Fibroblast of peridontal ligament (primary cell): ENCODE measurements around the gene CALM3.
"Not testable (repeated sequence)": the region's sequence is repeated elsewhere in the genome, so short reads cannot be mapped to it uniquely, and the experiment has no call there.

Source experiments
- DNase-seq: peaks from one replicate; pipeline ENCODE4 v3.0.0-alpha.2; 2010; ENCODE audit errors: extremely low read depth

The CALM3 gene

DNA sequence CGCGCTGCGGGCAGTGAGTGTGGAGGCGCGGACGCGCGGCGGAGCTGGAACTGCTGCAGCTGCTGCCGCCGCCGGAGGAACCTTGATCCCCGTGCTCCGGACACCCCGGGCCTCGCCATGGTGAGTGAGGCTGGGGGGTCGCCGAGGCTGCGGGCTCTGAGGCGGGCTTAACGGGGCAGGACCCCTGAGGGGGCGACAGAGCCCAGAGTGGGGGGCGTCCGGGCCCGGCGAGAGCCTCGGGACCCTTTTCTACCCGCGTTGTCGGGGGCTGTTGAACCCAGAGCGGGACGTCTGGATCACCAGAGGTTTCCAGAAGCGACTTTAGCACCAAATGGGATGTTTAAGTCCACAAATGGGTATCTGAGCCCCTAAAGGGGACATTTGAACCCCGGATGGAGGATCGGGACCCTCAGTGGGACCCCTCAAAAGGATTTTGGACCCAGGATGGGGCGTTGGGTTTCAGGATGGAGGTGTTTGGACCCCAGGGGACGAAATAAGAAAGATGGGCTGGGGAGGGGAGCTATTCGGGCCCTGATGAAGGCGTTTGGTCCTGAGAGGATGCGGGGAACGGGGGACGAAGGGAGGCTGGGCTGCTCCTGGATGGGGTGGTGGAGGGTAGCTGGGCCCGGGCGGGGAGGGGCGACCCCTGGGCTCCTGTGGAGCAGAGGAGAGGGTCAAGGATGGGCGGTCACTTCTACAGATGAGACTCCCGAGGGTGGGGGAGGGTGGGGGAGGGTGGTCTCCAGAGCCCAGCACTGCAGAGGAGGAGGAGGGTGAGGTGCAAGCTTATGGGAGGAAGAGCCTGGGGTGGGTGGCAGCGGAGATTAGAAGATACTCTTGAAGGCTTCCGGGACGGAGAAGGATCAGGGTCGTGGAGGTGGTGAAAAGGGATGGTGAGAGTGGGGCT is at the start of gene CALM3:
CALM3 (plus strand) TSS at position 13 of the 907 bp plus-strand sequence; CDS start at position 118, 105 bp downstream.
- DNase-seq = no peak

- DNase-seq = no peak
Observed at GRCh38 chr19:46552891-46553290, 48.2 kb upstream of the CALM3 start.

DNA sequence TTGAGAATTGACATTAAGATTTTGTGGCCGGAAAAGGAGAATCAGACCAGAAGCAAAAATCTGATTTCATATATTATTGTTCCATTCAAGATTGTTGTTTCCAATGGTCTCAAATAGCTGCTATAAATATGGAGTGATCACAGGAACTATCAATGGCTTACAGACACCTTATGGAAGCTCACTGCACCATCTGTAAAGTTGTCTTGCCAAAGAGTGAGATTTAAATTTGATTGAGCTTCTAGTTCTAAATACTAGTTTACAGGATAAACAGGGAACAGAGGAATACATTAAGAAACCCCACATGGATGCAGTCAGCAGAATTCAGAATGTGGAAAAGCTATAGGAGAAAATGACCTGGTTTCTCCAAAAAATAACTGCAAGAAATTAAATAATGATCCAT is 47.0 kb upstream of the CALM3 start:
- DNase-seq = no peak

- DNase-seq = no peak
Observed at GRCh38 chr19:46555628-46556280, 45.4 kb upstream of the CALM3 start.

- not testable (repeated sequence) for DNase-seq
Observed at GRCh38 chr19:46556471-46556870, 44.7 kb upstream of the CALM3 start.

DNA sequence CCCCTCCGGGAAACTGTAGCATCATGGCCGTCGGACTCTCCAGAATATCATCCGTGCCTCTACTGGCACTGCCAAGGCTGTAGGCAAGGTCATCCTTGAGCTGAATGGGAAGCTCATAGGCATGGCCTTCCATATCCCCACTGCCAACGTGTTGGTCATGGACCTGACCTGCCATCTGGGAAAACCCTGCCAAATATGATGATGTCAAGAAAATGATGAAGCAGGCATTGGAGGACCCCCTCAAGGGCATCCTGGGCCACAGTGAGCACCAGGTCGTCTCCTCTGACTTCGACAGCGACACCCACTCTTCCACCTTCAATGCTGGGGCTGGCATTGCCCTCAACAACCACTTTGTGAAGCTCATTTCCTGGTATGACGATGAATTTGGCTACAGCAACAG is 41.9 kb upstream of the CALM3 start:
- DNase-seq = no peak

GRCh38 chr19:46559675-46560074 is 41.5 kb upstream of the CALM3 start:
- DNase-seq = not testable (repeated sequence)

GRCh38 chr19:46564701-46565100 is 36.4 kb upstream of the CALM3 start:
- no peak for DNase-seq

GRCh38 chr19:46571495-46571894 is 29.6 kb upstream of the CALM3 start:
- peak; percentile 14 for DNase-seq

DNA sequence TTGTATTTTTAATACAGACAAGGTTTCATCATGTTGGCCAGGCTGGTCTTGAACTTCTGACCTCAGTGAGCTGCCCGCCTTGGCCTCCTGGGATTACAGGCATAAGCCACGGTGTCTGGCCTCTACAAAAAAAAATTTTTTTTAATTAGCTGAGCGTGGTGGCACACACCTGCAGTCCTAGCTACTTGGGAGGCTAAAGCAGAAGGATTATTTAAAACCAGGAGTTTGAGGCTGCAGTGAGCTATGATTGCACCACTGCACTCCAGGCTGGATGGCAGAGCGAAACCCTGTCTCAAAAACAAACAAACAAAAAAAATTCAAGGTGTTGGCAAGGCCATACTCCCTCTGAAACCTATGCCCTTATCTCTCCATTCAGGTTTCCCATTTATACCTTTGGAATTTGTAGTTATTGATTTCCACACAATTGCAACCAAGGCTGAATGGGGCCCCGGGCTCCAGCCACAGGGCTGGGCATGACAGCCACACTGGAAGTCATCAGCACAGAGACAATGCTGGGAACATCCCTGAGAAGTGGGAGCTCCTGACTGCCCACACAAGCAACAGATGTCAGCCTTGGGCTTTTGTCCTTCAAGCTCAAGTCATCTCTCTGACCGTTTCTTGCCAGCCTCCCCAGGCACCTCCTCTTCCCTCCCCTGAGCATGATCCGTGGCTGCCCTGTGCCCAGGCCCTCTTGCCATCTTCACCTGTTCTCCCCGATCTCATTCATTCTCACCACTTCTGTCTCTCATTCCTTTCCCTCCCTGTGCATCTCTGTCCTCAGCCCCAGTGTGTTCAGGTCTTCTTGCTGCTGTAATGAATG is 27.2 kb upstream of the CALM3 start:
- DNase-seq = no peak

- DNase-seq = peak; percentile 10
Observed at GRCh38 chr19:46574533-46574932, 26.6 kb upstream of the CALM3 start.

DNA sequence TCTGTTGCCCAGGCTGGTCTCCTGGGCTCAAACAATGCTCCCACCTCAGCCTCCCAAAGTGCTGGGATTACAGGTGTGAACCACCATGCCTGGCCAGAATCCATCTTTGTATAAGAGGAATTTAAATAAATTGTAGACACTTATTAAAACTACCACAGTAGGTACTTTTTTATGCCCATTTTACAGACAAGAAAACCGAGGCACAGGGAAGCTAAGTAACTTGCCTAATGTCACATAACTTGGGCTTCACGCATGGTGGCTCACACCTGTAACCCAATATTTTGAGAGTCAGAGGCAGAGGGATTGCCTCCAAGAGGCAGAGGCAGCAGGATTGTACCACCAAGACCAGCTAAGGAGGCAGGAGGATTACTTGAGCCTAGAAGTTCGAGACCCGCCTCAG is 22.7 kb upstream of the CALM3 start:
- no peak for DNase-seq

DNA sequence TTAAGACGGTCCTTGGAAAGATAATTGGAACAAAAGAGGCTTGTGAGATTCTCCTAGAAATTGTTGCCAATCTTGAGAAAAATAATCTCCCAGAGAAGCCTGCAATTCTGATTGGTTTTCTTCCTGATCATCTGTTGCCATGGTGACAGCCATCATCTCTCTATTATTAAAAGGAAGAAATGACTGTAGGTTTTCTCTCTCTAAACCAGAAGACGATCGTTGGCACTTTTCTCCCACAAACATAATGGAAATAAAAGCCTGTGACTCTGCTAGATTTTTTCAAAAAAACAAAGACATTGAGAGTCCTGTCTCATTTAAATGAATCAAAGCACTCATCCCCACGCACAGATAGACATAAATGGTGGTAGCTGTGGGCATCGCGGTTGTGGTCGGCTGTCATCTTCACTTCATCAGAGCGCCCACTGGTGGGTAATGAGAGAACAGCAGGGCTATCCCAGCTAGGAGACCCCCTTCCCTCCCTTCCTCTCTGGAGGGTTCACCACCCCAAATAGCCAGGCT is 21.7 kb upstream of the CALM3 start:
- no peak for DNase-seq

GRCh38 chr19:46580247-46580646 is 20.9 kb upstream of the CALM3 start:
- DNase-seq = no peak

DNA sequence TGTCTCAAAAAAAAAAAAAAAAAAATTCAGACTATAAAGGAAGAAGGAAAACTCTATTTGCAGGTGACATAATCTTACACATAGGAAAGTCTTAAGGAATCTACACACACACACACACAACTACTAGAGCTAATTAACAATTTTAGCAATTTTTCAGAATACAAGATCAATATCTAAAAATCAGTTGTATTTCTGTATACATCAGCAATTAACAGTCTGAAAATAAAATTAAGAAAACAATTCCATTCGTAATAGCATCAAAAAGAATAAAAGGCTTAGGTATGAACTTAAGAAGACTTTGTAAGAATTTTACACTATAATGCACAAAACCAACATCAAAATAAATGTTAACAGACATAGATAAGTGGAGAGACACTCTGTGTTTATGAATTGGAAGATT is 15.6 kb upstream of the CALM3 start:
- DNase-seq = no peak

GRCh38 chr19:46586294-46586693 is 14.8 kb upstream of the CALM3 start:
- DNase-seq = no peak

- no peak for DNase-seq
Observed at GRCh38 chr19:46587861-46588260, 13.3 kb upstream of the CALM3 start.

DNA sequence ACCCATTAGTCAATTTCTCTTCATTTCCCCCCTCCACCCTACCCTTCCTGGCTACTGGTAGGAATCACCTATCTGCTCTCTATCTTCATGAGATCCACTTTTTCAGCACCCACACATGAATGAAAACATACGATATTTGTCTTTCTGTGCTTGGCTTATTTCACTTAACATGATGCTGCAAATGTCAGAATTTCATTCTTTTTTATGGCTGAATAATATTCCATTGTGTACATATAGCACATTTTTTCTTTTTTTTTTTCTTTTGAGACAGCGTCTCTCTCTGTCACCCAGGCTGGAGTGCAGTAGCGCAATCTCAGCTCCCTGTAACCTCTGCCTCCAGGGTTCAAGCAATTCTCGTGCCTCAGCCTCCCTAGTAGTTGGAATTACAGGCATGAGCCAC is 9.9 kb upstream of the CALM3 start:
- DNase-seq = no peak

DNA sequence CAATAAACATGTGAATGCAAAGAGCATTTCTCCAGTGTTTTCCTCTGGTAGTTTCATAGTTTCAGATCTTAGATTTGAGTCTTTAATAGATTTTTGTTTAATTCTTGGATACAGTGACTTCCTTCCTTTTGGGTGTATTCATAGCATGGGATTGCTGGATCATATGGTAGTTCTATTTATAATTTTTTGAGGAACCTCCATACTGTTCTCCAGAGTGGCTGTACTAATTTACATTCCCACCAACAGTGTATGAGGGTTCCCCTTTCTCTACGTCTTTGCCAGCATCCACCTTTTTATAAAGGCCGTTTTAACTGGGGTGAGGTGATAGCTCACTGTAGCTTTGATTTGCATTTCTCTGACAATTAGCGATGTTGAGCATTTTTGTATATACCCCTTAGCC is 9.3 kb upstream of the CALM3 start:
- no peak for DNase-seq

DNA sequence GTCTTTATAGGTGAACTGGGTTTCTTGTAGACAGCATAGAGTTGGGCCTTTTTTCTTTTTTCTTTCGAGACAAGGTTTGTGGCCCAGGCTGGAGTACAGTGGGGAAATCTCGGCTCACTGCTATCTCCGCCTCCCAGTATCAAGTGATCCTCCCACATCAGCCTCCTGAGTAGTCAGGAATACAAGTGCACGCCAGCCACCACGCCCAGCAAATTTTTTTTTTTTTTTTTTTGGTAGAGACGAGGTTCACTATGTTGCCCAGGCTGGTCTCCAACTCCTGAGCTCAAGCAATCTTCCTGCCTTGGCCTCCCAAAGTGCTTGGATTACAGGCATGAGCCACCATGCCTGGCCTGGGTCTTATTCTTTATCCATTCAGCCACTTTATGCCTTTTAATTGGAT is 5.1 kb upstream of the CALM3 start:
- no peak for DNase-seq

DNA sequence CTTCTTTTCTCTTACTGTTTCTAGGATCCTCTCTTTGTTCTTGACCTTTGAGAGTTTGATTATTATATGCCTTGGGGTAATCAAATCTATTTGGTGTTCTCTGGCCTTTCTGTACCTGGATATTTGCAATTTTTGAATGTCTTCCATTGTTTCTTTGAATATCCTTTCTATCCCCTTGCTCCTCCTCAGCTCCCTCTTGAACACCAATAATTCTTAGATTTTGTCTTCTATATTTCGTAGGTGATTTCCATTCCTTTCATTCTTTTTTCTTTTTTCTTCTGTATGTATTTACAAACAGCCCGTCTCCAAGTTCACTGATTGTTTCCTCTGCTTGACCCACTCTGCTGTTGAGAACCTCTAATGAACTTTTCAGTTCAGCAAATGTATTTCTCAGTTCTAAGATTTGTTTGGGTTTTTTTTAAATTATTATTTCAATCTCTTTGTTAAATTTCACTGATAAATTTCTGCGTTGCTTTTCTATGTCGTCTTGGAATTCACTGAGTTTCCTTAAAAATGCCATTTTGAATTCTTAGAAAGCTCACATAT is 2.7 kb upstream of the CALM3 start:
- no peak for DNase-seq
